GM19324 (cell line): ENCODE measurements around the gene MRI1.

Source experiments
- ATAC-seq: cut with Tn5 transposase; IDR thresholded peaks from one replicate; pipeline ENCODE4 v1.9.1; 2021; ENCODE audit warnings: mild to moderate bottlenecking, moderate library complexity; ENCODE audit not compliant: unreplicated experiment, low FRiP score

Gene MRI1

GRCh38 chr19:13817018-13817614 lies 52.8 kb downstream of the MRI1 start:
- ATAC-seq: no peak

- ATAC-seq: no peak
Observed at GRCh38 chr19:13817615-13818371, 53.5 kb downstream of the MRI1 start.

- no peak for ATAC-seq
Observed at GRCh38 chr19:13819238-13819637, 54.9 kb downstream of the MRI1 start.

- no peak for ATAC-seq
Observed at GRCh38 chr19:13821292-13821691, 57.0 kb downstream of the MRI1 start.

- no peak for ATAC-seq
Observed at GRCh38 chr19:13823256-13823655, 58.9 kb downstream of the MRI1 start.
